ENCODE data around the gene WDR33. TPM values are rescaled to one million over a fixed set of nuclear protein-coding genes. Genes with fewer than 3 reads are reported as not detected.

Gene WDR33
- total and polyA plus RNA-seq, 10 of the 15 experiments (the other 5 are each of a cell fraction or from before 2014, with no cell fraction given) = 29.2 to 73.8 (median 45.6) TPM

DNA sequence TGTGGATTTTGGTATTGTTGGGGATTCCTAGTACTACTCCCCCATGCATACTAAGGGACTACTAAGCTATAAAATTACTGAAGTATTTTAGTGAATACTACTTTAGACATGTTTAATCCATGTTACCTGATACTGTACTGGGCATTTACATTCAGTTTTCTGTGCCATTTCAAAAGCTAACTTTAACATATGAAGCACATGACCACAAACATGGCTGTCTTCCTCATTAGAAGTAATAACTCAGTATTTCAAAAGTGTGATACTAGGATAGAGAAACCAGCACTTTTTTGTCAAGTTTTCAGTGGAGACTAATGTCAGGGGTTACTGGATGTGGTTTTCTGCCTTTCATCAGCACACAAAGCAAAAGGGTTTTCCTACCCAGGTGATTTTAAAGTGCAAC lies 27.9 kb downstream of the WDR33 start (continued):
- TF ChIP-seq, protein P1, sequence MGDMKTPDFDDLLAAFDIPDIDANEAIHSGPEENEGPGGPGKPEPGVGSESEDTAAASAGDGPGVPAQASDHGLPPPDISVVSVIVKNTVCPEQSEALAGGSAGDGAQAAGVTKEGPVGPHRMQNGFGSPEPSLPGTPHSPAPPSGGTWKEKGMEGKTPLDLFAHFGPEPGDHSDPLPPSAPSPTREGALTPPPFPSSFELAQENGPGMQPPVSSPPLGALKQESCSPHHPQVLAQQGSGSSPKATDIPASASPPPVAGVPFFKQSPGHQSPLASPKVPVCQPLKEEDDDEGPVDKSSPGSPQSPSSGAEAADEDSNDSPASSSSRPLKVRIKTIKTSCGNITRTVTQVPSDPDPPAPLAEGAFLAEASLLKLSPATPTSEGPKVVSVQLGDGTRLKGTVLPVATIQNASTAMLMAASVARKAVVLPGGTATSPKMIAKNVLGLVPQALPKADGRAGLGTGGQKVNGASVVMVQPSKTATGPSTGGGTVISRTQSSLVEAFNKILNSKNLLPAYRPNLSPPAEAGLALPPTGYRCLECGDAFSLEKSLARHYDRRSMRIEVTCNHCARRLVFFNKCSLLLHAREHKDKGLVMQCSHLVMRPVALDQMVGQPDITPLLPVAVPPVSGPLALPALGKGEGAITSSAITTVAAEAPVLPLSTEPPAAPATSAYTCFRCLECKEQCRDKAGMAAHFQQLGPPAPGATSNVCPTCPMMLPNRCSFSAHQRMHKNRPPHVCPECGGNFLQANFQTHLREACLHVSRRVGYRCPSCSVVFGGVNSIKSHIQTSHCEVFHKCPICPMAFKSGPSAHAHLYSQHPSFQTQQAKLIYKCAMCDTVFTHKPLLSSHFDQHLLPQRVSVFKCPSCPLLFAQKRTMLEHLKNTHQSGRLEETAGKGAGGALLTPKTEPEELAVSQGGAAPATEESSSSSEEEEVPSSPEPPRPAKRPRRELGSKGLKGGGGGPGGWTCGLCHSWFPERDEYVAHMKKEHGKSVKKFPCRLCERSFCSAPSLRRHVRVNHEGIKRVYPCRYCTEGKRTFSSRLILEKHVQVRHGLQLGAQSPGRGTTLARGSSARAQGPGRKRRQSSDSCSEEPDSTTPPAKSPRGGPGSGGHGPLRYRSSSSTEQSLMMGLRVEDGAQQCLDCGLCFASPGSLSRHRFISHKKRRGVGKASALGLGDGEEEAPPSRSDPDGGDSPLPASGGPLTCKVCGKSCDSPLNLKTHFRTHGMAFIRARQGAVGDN (IDR thresholded peaks at IDR 0.05) = no peak
- no peak for TF ChIP-seq EED (IDR thresholded peaks at IDR 0.05; ENCODE audit: low read depth)
- TF ChIP-seq, protein P2, sequence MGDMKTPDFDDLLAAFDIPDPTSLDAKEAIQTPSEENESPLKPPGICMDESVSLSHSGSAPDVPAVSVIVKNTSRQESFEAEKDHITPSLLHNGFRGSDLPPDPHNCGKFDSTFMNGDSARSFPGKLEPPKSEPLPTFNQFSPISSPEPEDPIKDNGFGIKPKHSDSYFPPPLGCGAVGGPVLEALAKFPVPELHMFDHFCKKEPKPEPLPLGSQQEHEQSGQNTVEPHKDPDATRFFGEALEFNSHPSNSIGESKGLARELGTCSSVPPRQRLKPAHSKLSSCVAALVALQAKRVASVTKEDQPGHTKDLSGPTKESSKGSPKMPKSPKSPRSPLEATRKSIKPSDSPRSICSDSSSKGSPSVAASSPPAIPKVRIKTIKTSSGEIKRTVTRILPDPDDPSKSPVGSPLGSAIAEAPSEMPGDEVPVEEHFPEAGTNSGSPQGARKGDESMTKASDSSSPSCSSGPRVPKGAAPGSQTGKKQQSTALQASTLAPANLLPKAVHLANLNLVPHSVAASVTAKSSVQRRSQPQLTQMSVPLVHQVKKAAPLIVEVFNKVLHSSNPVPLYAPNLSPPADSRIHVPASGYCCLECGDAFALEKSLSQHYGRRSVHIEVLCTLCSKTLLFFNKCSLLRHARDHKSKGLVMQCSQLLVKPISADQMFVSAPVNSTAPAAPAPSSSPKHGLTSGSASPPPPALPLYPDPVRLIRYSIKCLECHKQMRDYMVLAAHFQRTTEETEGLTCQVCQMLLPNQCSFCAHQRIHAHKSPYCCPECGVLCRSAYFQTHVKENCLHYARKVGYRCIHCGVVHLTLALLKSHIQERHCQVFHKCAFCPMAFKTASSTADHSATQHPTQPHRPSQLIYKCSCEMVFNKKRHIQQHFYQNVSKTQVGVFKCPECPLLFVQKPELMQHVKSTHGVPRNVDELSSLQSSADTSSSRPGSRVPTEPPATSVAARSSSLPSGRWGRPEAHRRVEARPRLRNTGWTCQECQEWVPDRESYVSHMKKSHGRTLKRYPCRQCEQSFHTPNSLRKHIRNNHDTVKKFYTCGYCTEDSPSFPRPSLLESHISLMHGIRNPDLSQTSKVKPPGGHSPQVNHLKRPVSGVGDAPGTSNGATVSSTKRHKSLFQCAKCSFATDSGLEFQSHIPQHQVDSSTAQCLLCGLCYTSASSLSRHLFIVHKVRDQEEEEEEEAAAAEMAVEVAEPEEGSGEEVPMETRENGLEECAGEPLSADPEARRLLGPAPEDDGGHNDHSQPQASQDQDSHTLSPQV (IDR thresholded peaks at IDR 0.05) = no peak
- TF ChIP-seq IKZF2 (IDR thresholded peaks at IDR 0.05) = no peak
- TF ChIP-seq, protein P3, sequence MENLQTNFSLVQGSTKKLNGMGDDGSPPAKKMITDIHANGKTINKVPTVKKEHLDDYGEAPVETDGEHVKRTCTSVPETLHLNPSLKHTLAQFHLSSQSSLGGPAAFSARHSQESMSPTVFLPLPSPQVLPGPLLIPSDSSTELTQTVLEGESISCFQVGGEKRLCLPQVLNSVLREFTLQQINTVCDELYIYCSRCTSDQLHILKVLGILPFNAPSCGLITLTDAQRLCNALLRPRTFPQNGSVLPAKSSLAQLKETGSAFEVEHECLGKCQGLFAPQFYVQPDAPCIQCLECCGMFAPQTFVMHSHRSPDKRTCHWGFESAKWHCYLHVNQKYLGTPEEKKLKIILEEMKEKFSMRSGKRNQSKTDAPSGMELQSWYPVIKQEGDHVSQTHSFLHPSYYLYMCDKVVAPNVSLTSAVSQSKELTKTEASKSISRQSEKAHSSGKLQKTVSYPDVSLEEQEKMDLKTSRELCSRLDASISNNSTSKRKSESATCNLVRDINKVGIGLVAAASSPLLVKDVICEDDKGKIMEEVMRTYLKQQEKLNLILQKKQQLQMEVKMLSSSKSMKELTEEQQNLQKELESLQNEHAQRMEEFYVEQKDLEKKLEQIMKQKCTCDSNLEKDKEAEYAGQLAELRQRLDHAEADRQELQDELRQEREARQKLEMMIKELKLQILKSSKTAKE (IDR thresholded peaks at IDR 0.05; ENCODE audit: low read depth, poor library complexity, severe bottlenecking) = no peak
- TF ChIP-seq PAX5 (IDR thresholded peaks at IDR 0.05; ENCODE audit: borderline replicate concordance, low read depth, low read length) = no peak
